GM12878 (cell line): ENCODE measurements around the gene STARD13.

Experiments used
- BCL11A ChIP-seq: IDR thresholded peaks from 2 replicates; pipeline ENCODE4 v1.6.1; 2011; ENCODE audit warnings: low read depth, low read length
- CHD2 ChIP-seq: IDR thresholded peaks from 2 replicates; pipeline ENCODE4 v1.6.1; 2011; ENCODE audit warnings: low read depth, low read length, improper control_type of control experiment, borderline replicate concordance
- CTCF ChIP-seq, 3 experiments: IDR thresholded peaks in 2 of 3; conservative IDR thresholded peaks in 1 of 3; 2 replicates each; pipeline ENCODE4 v1.5.1; 2011; ENCODE audit warnings: low read depth in 3 of 3, low read length in 3 of 3, mild to moderate bottlenecking in 3 of 3, control low read depth in 2 of 3, moderate library complexity in 2 of 3, inconsistent platforms in 1 of 3, mixed read lengths in 1 of 3; ENCODE audit not compliant: control insufficient read depth in 2 of 3, insufficient read depth in 1 of 3; ENCODE audit errors: extremely low read depth in 1 of 3
- EP300 ChIP-seq, 2 experiments: fragments of 150-350 bp in 1 of 2; IDR thresholded peaks; 2 replicates each; pipeline ENCODE4 v1.6.1; 2011 to 2012; ENCODE audit warnings: low read depth in 2 of 2, low read length in 2 of 2, borderline replicate concordance in 1 of 2, improper control_type of control experiment in 1 of 2, inconsistent platforms in 1 of 2; ENCODE audit not compliant: control insufficient read depth in 1 of 2
- ETV6 ChIP-seq, 2 experiments: fragments of 450-650 bp in 1 of 2; IDR thresholded peaks in 1 of 2; conservative IDR thresholded peaks in 1 of 2; 2 replicates each; pipeline ENCODE4 v1.6.1; 2014; ENCODE audit warnings: antibody characterized with exemption in 1 of 2, borderline replicate concordance in 1 of 2, low read depth in 1 of 2, mild to moderate bottlenecking in 1 of 2, moderate library complexity in 1 of 2
- GABPA ChIP-seq: IDR thresholded peaks from 2 replicates; pipeline ENCODE4 v1.6.1; 2014; ENCODE audit warnings: antibody characterized with exemption, low read depth, mild to moderate bottlenecking, inconsistent platforms
- HDAC6 ChIP-seq: fragments of 200-600 bp; sonication (generic); IDR thresholded peaks from one replicate; pipeline ENCODE4 v1.8.0; 2017; ENCODE audit warnings: antibody characterized with exemption; ENCODE audit not compliant: unreplicated experiment
- RAD21 ChIP-seq: IDR thresholded peaks from 2 replicates; pipeline ENCODE4 v1.6.1; 2011; ENCODE audit warnings: mild to moderate bottlenecking, low read depth, low read length, moderate library complexity; ENCODE audit not compliant: insufficient read depth
- RAD51 ChIP-seq: fragments of 450-650 bp; IDR thresholded peaks from 2 replicates; pipeline ENCODE4 v1.6.1; 2016; ENCODE audit warnings: moderate library complexity, mild to moderate bottlenecking, inconsistent platforms
- TCF12 ChIP-seq: IDR thresholded peaks from 2 replicates; pipeline ENCODE4 v1.6.1; 2011; ENCODE audit warnings: low read depth, mild to moderate bottlenecking, low read length
- YY1 ChIP-seq: IDR thresholded peaks from 2 replicates; pipeline ENCODE4 v1.6.1; 2011; ENCODE audit warnings: low read depth, mild to moderate bottlenecking, low read length

GRCh38 chr13:33260168-33261098 is 25.1 kb downstream of the STARD13 start:
- no peak for TF ChIP-seq HDAC6
- TF ChIP-seq EP300 (IDR thresholded peaks at IDR 0.05; ENCODE audit: borderline replicate concordance in 1 of 2, control insufficient read depth in 1 of 2, low read depth in 2 of 2, low read length in 2 of 2): no peak
- no peak for TF ChIP-seq TCF12
- TF ChIP-seq RAD51: no peak
- TF ChIP-seq BCL11A: no peak
- no peak for TF ChIP-seq CTCF (IDR thresholded peaks at IDR 0.05 in 2 of 3, conservative IDR thresholded peaks at IDR 0.05 in 1 of 3; ENCODE audit: control insufficient read depth in 2 of 3, extremely low read depth in 1 of 3, insufficient read depth in 1 of 3, low read depth in 3 of 3, low read length in 3 of 3)
- no peak for TF ChIP-seq YY1
- no peak for TF ChIP-seq ETV6 (conservative IDR thresholded peaks at IDR 0.05 in 1 of 2, IDR thresholded peaks at IDR 0.05 in 1 of 2; ENCODE audit: borderline replicate concordance in 1 of 2, low read depth in 1 of 2)
- TF ChIP-seq CHD2: no peak
- TF ChIP-seq GABPA: no peak
- no peak for TF ChIP-seq RAD21
